GM12873 (cell line): ENCODE measurements around the gene GARIN1A.

ENCODE experiments used
- TF ChIP-seq, protein P1 (sequence below): IDR thresholded peaks from 2 replicates; pipeline ENCODE4 v1.5.1; 2012; ENCODE audit warnings: low read depth, mild to moderate bottlenecking, moderate library complexity, low read length, control low read depth; ENCODE audit not compliant: insufficient read depth; ENCODE audit errors: missing control alignments

Gene GARIN1A

GRCh38 chr7:128714701-128715495, 42.8 kb downstream of the GARIN1A start:
- TF ChIP-seq, protein P1, sequence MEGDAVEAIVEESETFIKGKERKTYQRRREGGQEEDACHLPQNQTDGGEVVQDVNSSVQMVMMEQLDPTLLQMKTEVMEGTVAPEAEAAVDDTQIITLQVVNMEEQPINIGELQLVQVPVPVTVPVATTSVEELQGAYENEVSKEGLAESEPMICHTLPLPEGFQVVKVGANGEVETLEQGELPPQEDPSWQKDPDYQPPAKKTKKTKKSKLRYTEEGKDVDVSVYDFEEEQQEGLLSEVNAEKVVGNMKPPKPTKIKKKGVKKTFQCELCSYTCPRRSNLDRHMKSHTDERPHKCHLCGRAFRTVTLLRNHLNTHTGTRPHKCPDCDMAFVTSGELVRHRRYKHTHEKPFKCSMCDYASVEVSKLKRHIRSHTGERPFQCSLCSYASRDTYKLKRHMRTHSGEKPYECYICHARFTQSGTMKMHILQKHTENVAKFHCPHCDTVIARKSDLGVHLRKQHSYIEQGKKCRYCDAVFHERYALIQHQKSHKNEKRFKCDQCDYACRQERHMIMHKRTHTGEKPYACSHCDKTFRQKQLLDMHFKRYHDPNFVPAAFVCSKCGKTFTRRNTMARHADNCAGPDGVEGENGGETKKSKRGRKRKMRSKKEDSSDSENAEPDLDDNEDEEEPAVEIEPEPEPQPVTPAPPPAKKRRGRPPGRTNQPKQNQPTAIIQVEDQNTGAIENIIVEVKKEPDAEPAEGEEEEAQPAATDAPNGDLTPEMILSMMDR, result no peak

DNA sequence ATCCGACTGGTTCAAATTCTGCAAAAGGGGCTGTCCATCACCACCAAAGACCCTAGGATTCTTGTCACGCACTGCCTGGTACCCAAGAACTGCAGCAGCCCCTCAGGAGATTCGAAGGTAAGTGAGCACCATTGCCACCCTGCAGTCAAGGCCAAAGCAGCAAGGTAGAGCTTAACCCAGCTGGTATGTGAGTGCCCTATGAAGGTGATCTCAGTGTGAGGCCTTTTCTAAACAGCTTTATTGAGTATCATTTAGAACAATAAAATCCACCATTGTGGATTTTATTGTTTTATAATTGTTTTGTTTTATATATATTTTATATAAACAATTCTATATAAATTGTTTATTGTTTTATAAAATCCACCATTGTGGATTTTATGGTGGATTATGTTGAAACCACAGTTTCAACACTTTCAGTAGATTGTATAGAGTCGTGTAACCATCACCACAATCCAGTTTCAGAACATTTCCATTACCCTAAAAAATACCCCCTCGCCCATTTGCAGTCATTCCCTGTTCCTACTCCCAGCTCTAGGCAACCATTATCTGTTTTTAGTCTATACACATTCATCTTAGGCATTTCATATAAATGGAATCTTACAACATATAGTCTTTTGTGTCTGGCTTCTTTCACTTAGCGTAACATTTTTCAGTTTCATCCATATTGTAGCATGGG, 47.0 kb downstream of the GARIN1A start:
- TF ChIP-seq, protein P1, result no peak

DNA sequence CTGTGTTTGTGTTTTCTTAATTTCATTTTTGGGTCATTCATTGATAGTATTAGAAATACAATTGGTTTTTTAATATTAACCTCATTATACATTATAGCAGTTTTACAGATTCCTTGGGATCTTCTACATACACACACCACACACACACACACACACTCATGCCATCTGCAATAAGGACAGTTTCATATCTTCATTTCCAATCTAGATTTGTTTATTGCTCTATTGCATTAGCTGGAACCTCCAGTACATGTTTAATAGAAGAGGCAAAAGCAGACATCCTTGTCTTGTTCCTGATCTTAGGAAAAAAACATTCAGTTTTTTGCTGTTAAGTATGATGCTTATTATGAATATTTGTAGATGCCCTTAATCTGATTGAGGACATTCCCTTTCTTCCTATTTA, 49.3 kb downstream of the GARIN1A start:
- TF ChIP-seq, protein P1, result no peak
